Measurements from ENCODE around the gene LAPTM5.

The LAPTM5 gene

DNA sequence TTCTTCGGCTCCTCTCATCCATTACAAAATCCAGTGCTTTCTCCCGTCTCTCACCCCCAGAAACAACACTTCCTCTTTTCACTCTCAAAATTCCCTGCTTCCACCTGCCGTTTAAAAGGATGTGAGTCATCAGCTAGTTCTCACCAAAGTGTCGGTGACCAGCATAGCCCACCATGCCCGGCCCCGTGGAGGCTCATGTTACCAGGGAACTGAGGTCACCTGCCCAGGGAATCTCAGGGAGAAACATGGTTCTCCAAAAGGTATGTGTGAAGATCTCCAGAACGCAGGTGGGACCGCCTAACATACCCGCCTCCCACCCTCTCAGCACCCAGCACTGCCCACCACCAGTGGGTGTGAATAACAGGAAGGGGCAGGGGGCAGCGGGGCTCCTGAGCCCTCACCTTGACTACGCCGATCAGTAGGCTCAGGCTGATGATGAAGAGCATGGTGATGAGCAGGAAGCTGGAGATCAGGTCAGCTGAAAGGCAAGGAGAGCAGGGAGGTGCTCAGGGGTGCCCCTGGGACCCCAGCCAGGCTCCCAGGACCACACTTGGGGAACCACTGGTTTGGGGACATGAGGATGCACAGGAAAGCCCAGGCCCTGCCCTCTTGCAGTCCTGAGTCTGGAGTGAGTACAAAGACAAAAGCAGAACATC, 16.2 kb downstream of the LAPTM5 start:
- DNase-seq, result no peak

DNA sequence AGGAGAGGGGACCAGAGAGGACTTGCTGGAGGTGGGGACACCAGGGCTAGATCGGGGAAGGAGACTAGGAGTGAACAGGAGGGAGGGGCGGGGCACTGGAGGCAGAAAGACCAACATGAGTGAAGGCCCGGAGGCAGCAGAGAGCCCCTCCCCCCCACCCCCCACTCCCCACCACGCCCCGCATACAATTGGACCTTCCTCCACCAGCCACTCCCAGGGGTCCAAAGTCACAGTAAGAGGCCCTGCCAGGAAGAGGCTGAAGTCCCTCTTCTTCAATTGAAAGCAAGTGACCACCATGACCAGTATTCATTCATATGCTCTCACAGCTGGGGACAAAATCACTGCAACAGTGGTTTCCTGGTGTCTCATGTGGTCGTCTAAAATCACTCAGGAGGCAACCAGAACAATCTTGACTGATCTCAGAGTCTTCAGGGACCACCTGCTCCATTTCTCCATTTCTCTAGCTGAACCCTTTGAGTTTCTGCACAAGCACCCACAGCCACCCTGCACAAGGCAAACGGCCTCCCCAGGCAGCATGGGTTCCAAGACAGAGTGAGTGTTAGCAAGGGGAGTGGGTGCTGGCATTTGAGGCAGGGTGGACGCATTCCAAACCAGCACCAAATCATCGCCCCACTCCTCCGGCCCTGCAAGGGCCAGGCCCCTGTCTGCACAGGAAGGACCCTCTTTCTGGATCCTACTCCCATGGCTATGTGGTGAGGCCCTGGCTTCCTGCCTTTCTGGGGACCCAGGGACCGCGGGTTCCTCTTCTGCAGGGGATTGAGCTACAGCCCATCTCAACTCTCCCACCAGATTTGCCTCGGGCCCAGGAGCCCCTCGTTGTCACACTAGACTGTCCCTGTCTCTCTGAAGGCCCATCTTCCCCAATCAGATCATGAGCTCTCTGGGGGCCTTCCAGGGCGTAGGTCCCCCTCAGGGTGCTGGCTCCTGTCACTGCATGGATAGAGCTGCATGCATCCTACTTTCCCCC, 17.0 kb downstream of the LAPTM5 start:
- no peak for DNase-seq

DNA sequence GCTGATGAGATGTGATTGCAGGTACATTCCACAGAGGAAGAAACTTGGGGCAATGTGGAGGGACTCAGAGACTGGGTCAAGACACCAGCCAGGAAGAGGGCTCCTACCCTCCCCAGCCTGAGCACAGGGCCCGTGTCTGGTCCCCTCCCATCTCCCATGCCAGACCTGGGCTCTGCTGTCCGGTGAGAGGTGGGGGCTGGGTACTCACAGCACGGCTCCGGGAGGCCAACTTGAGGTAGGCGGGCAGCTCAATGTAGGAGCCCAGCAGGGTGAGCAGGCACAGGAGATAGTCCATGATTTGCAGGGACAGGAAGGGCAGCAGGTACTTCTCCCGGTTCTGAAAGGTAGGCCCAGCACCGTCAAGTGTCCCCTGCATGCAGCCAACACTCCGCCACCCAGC, 18.0 kb downstream of the LAPTM5 start:
- no peak for DNase-seq

DNA sequence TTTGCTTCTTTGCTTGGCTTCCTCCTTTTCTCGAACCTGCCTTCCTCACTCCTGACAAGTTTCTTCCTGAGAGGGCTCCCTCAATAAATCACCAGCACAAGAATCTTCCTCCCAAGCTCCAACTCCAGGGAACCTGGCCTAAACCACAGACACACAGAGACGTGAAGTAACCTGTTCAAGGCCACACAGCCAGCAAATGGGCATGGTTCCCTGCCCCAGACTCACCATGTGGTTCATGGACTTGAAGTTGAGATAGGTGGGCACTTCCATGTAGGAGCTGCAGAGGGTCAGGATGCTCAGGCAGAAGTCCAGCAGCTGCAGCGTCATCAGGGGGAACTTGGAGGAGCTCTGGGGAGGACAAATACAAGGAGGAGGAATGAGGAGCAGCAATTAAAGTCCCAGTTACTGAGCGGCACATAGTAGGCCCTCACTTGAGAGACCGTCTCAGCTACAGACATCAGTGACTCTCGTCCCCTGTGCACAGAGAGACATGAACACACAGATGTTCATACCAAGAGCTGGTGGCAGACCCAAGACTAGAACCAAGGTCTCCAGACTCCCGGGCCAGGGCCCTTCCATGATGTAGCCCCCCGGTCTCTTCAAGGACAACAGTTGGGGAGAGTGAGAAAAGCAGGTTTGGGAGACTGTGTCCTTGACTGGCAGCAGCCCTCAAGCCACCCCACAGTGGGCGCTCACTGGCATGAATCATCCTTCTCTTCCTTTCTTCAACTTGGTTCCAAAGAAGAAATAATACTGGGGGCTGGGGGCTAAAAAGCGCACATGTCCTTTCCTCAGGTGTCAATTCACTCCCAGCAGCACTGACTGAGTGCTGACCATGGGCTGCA, 18.6 kb downstream of the LAPTM5 start:
- no peak for DNase-seq

DNA sequence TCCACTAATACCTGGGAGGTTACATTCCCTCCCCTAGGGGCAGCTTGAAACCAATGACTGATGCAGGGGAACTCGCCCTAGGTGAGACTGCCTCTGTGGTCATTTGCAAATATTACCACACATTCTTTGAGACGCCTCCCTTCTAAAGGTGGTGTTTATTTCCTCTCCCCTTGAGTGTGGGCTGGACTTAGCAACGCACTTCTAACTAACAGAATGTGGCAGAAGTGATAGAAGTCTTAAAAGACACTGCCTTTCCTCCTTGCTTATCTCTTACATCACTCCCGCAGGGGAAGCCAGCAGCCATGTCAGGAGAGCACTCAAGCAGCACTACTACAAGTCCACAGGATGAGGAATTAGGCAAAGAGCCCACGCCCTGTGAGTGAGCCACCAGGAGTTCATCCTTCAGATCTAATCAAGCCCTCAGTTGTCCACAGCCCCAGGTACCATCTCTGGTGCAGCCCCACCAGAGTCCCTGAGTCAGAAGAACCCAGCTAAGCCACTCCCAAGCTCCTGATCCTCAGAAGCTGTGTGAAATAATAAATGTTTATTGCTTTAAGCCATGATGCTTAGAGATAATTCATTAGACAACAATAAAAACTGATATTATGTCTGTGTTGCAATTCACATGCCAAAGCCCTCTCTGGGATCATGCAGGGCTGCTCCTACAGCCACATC, 19.4 kb downstream of the LAPTM5 start:
- DNase-seq, result no peak

DNA sequence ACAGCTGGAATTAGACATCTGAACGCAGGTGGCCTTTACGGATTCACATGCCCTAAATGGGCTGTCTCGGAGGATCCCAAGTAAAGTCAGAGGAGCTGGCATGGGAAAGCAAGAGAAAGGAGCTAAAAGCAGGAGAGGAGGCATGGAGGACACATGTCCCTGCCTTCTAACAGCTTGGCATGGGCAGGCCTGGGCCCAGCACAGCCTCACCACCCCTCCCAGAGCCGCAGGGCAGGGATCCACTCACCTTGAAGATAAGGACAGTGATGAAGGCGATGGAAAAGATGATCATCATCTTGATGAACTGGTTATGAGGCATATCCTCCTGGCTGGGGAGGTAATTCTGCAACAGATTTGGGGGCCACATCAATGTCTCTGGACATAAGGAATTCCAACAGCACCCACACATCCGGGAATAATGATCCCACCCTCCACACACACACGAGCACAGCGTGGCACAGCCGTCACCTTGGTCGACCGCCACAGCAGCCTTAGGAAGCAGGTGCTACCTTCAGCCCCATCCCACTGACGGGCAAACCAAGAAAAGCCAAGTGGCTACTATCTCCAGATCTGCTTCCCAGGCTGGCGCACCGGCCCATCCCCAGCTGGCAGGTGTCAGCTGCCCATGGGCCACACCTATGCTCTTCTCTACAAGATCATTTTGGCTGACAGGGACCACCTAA, 20.1 kb downstream of the LAPTM5 start:
- no peak for DNase-seq

DNA sequence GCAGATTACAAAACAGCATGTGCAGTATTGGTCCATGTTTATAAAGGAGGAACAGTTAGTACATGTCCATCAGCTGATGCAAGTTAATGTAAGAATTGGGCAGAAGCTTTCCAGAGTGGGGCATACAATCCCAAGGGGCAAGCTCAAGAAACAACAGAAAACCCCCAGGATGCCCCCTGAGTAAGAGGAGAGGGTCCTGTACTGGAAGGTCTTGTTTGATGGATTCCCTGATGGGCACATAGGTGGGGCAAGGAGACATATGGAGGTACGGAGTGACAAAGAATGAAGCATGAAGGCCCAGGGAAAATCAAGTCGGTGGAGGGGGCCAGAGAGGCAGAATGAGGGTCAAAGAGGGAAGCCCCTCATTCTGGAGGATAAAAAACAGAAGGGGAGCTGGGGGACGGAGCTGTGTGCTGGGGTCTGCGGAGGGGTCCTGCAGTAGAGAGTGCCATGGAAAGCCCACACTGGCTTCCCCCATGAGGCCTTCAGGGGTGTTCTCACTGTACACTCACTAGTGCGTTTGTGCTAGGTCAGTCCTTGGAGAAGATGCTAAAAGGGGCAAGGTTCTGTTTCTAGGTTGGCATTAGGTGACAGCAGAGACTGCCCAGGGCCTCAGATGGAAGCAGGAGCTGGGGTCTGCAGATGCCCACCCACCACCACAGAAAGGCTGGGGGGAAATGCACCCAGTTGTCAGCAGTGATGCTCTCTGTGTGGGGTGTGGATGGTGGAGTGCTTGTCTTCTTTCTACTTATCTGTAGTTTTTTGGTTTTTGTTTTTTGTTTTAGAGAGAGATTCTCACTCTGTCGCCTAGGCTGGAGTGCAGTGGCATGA, 21.7 kb downstream of the LAPTM5 start:
- no peak for DNase-seq

DNA sequence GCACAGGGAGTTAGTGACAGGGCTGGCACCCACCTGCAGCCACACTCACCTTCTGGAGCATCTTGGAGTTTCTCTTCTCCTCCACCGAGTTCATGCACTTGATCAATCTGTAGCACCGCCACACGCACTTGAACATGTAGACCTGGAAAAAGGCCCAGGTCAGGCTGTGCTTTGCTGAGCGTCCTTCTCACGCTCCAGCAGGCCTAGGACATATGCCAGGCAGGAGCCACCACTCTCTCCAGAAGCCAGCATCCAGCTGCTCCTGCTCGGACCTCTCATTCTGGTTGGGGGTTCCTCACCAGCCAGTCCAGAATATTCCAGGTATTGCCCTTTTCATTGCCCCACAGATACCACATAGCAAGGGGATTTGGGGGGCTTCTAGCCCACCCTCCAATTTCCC, 22.4 kb downstream of the LAPTM5 start:
- no peak for DNase-seq

DNA sequence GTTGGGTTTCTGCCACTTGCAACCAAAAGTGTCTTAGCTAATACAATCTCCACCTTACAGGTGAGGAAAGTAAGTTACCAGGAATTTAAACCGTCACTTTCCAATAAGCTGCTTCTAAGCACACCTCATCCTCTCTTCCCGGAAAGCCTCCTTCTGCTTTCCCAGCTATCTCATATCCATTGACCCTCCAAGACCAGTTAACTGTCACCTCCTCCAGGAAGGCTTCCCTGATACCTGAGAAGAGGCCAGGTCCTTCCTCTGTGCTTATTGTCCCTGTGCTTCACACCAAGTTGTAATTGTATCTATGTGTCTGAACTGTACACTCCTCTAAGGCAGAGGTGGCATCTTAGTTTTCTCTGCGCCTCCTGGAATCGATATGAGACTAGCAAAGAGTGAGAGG, 23.0 kb downstream of the LAPTM5 start:
- DNase-seq, result no peak

DNA sequence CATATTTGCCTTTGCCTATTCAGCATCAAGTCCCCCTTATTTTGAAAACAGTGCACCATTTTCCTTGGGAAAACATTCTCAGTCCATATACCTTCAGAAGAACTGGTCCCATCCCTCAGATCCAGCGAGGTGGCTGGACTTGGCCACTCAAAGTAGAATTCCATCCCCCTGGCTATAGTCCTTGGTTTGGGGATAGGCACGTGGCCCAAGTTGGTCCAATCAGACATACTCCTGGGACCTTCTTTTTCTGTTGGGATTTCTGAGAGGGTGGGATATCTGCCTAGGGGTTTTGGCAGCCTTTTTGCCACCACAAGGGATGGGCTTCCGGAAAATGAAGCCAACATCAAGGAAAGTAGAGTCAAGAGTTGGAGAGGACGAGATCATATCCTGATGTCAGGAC, 23.5 kb downstream of the LAPTM5 start:
- no peak for DNase-seq

DNA sequence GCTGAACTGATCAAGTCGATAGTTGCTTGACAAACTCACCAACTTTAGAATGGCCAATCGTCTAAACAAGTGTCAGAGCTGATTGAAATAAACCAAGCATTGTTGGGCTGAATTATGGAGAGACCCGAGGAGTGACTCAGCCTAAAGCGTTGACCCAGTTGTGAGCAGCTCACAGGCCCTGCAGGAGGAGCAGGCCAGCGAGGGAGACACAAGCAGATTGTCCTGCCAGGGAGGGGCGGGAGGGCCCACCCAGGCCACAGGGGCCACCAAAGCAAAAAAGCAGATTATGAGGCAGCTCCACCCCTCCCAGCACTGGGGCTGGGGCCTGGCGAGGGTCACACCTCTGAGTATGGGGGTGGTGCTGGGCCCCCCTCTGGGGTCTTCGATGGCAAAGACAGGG, 24.1 kb downstream of the LAPTM5 start:
- DNase-seq, result no peak

DNA sequence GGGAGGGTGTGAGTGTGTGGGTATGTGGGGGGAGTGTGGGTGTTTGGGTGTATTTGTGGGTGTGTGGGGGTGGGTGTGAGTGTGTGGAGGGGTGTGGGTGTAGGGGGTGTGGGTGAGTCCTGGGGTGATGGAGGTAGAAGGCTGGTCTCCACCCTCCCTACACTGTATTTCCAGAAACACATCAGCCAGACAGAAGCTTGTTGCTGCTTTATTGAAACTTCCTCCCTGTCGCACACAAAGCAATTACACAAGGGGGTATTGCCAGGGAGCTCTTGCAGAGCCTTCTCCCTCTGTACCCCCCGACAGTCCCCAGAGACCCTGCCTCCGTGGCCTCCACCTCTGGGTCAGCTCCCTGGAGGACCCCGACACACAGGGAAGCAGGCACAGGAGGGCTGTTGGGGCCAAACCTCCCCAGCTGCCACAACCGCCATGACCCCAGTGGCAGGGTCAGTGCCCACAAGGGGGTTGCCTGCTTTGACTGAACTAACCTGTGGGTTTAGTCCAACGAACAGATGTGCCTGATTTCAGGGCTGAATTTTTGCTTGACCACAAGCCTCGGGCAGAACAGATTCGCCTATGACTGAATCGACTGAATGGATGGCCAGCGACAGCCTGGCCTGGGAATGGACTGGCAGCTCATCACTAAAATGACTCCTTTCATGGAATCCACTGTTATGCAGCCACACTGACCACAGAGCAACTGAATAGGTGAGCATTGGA, 25.1 kb downstream of the LAPTM5 start:
- DNase-seq, result no peak

DNA sequence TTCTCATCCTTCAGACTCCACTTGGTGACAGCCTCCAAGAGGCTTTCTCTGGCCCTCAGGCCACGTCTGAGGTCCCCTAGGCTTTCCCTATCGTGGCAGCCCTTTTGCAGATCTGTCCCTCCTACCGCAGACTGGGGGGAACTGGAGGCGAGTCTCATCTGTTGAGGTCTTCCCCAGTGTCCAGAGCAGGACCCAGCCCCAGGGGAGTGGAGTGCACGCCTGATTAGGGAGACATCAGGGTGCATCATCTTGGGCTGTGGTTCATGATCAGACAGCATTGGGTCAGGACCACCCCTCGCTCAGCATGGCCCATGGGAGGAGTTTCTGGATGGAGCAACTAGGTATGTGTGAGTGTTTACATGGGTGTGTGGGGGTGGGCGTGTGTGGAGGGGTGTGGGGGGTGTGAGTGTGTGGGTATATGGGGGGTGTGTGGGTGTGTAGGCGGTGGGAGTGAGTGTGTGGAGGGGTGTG, 25.7 kb downstream of the LAPTM5 start:
- no peak for DNase-seq

DNA sequence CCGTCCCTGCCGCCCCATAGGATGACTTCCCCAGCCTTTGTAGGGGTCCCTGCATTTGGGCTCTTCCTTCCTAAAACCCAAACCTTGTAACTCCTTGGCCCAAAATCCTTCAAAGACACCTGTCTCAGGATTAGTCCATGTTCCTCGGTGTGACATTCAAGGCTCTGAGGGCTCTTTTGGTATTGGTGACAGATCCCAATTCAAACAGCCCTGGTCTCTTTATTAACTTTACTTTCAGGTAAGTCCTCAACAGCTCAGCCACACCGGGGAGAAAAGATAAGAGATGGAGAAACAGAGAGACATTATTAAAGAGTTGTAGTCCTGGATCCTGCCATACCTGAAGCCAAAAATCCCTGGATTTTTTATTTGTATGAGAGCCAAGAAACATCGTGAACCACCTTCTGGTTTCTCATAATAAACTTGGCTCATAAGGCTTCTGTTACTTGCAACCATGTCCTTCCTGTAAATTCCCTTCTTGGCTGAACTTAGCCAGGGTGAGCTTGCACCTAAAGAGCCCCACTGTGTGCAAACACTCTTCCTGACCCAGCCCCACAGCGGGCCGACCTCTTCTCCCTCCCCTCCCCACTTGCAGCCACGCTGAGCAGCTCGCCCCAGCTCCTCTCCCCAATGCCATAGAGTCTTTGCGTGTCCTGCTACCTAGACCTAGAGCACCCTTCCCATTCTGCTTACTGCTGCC, 26.3 kb downstream of the LAPTM5 start:
- no peak for DNase-seq

DNA sequence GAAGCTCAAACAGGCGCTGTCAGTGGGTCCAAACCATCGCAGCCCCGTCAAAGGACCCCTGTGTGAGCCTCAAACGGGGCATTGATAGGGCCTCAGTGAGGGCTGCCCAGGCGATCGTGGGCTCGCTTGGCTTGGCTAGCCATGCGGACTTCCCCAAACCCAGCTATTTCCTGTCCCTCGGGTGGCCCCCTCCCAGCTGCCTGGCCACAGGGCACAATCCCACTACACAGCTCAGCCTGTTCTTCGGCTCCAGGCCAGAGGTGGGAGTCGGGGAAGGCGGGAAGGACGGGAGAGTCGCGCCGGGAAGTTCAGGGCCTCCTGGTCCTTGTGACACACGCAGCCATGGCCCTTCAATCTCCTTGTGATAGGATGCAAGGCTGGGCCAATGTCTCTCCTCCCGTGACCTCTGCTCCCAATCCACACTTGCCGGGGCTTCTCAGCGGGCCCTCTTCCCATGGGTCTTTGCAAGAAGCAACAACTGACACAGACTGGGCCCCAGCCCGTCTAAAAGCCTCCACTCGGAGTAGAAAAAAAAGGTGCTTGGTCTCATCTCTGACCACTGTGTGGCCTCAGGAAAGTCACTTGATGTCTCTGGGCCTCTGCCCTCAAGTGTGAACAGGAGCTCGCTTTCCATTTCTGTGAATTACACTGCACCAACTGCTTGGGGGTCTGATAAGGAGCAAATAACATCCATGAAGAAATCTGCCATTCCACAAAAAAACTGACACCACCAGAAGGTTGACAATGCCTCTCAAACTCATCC, 27.0 kb downstream of the LAPTM5 start:
- no peak for DNase-seq

DNA sequence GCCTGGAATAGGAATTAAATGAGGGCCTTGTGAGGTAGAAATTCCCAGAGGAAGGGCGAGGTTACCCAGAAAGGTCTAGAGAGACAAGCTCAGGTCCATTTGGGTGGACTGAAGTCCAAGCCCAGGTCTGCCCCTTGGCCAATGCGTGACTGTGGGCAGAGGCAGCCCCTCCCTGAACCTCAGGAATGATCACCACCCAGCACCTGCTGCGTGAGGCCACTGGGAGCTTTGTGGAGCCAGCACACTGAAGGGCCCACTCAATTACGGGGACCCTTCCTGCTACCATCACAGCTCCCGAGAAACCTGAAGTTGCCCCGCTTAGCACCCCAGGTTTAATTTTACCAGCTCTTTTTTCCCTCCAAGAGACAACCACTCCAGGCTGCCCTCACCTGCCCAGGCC, 27.7 kb downstream of the LAPTM5 start:
- no peak for DNase-seq

DNA sequence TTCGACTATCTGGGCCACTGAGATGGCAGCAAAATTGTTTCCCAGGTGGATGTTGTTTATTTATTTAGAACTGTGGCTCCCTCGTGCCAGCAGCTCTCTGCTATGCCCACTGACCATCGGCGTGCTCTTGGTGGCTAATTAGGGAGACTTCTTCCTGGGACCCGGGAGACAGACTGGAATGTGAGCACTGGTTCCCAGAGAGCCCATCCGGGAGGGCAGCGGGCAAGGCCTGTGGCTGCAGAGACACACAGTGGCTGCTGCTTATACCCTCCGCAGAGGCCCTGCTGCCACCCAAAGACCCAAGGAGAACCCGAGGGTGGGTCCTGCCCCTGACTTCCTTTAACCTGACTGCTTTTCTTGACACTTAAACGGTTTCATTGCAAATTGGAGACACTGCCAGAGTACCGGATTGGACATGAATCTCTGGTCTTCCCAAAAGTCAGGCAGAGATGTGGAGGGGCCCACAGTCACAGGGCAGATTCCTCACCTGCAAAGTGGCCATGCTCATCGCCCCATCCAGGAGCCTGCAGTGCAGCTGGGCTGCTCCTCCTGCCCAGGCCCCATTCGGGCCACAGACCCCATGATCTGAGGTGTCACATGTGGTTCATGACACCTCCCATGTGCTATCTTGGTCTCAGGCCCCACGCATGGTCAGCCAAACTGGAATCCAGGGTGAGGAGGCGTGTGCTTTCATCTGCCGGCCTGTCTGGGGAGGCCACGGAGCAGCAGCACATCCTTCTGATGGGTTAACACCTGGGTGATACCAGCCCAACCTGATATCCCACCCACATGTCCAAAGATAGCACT, 28.5 kb downstream of the LAPTM5 start:
- DNase-seq, result no peak

DNA sequence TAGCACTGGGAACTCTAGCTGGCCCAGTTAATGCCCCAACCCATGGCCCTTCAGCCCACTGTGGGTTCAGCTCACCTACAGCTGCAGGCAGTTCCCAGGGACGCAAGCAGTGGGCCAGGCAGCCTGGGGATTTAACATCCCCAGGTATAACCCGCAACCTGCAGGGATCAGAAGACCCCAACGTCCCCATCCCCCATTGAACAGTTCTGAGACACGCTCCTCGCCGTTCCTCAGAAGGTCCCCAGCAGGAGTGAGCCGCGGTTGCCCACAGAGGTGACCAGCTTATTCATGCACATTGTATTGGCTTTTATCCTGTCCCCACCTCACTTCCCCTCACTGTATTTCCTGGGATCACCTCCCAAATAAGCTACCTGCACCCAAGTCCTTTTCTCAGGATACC, 29.2 kb downstream of the LAPTM5 start:
- no peak for DNase-seq

Measured in NCI-H526 (cell line).